Activated CD4-positive, alpha-beta T cell treated with anti-CD3 and anti-CD28 coated beads, Interleukin-2, Interleukin-4, amounts not matched to agents 100 ng/mL and 50 ng/mL, durations not matched to agents 16 hours and 8 hours (primary cell): ENCODE results near the gene CDH24.

Experiments used
- DNase-seq: peaks from one replicate; pipeline ENCODE4 v3.0.0-alpha.2; 2020; ENCODE audit warnings: low spot score

CDH24 gene

DNA sequence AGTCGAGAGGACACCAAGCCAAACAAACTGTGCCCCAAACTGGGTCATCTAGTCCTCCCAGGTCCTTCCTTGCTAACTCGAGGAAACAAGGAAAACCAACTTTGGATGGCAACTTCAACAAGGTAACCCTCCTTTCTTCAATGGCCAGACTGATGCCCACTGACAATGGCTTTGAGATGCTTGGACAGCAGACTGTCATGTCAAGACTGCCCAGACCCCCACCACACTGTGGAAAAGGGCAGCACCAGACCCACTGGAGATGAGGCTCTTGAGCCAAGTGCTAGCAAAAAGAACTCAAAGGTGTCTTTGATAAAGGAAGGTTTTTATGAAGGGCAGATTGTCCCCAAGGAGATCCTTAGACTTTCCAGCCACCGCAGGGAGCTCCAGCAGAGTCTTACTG is 9.0 kb upstream of the CDH24 start:
- no peak for DNase-seq

DNA sequence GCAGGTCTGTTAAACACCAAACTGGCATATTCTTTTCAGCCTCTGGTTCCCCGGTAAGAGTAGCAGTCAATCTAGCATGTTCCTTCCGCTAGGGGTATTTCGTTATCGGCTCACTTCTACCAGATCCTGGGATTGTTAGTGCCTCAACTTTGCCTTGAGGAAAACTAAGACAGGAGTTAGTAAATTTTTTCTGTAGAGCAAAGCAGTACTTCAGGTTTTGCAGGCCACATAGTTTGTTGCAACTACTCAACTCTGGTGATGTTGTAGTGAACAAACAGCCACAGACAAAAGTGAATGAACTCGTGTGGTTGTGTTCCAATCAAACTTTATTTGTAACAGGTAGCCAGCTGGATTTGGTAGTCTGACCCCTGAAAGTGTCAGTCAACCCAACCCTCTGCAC is 6.3 kb upstream of the CDH24 start:
- no peak for DNase-seq

DNA sequence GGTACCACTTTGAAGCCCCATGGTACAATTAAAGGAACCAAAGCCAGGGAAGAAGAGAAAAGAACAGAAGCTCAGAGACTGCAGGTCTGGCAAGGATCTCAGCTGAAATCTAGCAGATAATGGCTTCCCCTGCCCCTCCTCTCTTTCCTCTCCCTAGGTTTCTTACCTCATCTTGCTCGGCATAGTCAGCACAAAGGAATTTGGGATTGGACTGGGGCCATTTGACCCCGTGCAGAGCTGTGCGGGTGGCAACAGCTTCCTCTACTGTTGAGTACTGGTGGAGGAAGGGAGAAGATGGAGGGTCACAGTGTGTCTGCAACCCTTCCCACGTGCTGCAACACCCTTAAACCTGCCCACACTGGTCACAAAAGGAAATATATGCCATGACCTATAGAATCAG is 4.7 kb upstream of the CDH24 start:
- DNase-seq: no peak

DNA sequence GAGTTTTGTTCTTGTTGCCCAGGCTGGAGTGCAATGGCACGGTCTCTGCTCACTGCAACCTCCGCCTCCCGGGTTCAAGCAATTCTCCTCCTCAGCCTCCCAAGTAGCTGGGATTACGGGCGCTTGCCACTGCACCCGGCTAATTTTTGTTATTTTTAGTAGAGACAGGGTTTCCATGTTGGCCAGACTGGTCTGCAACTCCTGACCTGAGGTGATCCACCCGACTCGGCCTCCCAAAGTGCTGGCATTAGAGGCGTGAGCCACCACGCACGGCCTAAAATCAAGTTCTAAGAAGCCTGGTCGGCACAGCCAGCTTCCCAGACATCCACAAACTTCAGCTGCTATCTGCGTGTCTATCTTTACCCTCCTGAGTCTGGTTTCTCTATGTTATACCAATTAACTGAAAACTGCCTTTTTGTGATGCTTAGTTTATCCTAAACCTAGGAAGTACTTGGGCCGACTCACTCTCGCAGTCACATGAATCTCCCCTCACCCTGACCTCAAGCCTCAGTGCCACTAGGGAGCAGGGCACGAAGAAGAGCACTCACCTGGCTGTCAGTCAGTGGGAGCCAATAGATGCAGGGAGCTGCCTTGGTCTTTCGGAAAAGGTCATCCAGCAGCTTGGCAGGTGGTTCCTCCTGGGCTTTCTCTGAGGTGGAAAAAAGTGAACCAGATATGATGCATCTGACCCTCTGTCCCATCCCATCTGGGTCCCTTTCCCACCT is 3.4 kb upstream of the CDH24 start:
- no peak for DNase-seq

DNA sequence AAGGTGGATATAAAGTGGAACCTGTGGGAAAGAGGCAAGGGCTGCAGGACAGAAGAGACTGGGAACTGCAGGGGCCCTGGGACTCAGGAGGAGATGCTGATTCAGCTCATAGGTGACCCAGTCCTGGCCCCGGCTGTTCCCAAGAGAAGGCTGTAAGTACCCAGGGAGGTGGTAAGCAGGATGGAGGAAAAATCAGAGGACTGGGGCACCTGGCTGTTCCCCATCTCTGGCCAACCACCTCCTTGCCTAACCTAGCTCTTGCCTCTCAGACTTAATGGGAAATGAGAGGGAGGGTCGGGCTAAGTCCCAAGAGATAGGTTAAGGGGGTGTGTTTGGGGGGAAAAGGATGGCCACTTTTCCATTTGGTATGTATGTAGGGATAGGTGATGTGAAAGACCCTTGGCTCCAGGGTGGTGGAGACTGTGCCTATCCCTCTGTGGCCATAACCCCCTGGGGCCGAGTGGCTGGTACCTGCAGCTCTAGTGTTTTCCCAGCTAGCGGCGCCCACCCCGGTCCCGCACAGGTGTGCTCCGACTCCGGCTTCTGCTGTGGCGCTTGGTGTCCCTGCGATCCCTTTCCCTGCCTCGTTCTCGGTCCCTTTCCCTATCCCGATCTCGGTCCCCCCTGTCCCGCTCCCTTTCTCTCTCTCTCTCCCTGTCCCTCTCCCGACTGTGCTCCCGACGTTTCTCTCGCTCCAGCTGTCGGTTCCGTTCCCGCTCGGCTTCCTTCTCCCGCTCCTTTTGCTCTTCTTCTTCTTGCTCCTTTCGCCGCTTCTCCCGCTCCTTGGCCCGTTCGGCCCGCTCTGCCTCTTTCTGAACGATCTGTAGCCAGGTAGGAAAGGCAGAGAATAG is 1.6 kb upstream of the CDH24 start:
- no peak for DNase-seq

DNA sequence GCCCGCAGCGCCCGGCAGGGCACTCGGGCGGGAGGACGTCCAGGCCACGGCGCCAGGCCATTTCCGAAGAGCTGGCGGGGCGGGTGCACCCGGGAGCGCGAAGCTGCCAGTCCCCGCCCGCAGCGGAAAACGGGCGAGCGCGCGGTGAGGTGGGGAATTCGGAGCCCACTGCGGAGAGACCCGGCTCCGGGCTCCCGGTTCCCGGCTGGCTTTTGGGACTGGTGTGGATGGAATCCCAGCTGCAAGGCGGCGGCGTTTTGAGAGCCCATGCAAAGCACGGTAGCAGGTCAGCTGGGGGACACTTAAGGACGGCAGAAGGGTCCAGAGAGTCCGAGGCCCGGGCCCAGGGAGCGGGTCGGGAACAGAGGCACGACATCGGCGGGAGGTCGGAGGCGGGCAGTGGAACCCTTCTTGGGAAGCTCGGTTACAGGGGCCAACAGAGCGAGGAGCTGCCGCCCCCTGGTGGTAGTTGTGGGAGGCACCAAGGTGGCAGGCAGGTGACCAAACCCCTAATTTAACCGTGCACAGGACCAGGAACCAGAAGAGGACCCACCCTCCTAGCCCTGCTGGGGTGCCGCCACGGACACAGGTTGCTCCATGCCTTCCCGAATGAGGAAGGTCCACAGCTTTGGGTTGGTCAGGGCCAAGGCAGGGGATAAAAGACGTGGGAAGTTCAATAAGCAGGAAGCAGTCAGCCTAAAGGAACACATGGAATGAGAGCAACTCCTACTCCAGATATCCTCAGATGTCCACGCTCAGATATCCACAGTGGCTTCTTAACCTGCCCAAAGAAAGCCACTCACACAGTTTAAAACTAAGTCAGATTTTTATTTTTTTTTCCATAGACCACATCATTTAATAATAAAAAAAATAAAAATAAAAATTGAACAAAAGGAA is 685 bp upstream of the CDH24 start:
- peak; percentile 88 for DNase-seq

DNA sequence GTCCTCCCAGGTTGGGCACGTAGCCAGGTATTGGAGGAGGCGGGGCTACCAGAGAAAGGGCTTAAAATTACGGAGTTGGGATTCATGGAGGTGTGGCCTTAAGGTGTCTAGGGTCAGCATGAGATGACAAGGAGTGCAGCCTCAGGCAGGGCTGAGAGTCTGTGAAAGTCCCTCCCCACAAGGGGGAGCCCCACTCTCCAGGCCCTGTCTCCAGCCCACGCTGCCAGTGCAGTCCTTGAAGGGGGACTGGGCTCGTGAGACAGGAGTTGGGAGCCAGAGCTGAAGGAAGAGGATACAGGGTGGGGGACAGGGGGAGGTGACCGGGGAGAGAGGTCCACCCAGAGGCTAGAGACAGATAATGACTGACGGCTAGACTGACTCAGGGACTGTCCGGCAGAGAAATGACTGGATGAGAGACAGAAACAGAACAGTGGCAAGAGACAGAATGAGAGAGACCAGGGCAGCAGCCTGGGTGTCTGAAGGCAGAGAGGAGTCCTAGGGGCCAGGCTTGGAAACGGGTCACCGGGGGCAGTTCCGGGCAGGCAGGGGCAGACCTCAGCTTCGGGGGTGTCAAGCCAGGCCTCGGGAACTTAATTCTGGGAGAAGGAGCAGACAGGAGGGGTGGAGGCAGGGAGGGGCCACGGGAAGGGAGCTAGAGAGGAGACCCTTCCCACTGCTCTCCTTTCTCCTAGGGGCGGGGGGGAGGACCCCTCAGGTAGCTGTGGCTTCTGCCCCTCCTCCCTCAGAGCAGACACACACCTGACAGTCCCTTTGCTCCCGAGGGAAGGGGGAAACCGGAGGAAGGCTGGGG is 970 bp downstream of the CDH24 start:
- peak; percentile 69 for DNase-seq

DNA sequence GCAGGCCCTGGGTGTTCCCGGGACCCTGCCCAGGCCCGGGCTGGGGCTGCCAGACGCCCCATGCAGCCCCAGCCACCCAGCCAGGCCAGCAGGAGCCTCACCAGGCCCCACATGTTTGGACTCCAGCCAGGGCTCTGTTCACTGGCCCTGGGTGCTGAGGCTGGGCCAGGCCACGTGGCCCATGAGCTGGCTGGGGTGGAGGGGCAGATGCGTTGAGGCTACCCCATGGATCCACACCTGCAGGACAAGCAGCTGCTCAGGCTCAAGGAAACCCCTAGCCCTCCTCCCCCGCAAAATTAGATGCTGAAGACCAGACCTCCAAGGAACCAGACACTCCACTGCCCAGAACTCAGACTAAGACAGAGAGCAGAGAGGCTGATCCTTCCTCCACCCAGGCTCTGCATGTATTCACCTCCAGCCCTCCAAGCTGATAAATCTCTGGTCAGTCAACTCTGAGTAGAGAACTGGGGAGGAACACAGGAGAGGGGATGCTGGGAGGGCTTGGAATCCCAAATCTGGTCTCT is 1.6 kb downstream of the CDH24 start:
- DNase-seq: no peak

DNA sequence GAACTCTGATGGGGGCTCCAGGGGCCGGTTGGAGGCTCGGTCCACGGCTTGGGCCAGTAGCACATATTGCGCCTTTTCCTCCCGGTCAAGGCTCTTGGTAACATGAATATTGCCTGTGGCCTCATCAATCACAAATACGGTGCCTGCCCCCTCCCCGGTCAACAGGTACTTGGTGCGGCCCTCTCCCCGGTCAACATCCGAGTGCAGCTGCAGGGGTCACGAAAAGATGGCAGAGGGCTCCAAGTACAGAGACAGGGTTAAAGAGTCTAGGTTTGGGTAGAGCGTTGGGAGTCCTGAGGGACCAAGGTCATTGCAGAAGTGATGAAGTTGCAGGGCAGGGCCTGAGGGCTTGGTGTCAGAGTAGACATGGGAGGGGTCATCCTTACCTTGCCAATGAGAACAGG is 2.2 kb downstream of the CDH24 start:
- DNase-seq: no peak

DNA sequence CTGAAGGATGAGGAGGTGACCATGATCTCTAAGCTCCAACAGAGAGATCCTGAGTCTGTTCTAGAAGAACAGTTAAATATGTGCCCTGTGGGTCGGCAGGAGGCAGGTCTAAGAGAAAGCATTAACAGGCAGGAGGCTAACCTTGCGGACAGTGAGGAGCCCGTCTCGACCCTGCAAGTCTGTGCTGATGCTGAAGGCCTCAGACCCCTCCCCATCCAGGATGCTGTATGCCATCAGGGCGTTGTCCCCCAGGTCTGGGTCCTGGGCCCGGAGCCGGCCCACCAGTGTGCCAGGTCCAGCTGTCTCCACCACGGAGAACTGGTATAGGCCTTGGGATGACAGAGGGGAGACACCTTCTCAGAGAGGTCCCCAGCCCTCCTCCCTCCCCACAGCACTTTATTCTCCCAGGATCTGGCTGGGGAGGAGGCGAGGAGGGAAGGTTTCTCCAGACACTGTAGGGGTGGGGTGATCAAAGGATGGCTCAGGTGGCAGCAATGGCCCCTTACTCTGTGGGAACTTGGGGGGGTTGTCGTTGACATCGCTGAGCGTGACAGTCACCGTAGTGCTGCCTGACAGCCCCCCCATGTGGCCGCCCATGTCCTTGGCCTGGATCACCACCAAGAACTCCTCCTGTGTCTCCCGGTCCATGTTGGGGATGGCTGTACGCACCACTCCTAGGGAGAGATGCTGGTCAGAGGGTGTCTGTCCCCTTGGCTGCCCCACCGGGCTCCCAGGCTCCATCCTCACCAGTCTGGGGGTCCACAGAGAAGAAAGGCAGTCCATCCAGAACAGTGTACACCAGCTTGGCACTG is 3.1 kb downstream of the CDH24 start:
- no peak for DNase-seq

DNA sequence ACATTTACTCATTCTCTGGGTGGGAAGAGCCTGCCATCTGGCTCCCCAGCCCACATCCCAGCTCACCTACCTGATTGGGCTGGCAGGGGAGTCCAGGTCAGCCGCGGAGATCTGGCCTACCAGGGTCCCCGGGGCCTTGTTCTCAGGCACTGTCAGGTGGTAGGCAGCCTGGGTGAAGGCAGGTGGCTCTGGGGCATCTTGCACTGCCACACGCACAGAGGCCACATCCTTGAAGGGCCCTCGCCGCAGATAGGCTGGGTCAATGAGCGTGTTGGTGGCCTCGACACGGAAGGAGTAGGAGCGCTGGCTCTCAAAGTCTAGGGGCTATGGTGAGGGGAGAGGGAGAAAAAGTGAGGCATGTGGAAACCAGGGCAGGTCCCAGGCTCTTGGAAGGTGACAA is 3.9 kb downstream of the CDH24 start:
- no peak for DNase-seq

DNA sequence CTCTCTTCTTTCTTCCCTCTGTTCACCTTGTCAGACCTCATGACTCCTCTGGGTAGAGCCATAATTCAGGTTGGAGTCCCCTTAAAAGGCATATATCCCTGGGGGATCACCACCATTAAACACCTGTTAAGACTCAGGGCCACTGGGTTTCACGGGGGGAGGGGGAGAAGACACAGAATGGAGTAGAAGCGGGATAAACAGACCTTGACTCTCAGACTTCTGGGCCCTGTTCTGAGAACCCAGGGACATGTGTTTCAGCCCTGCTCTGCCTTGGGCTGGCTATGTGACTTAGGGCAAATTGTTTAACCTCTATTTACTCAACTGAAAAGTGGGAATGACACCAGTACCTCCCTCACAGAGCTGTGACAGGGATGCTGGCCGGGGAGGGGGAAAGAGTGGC is 4.6 kb downstream of the CDH24 start:
- no peak for DNase-seq

DNA sequence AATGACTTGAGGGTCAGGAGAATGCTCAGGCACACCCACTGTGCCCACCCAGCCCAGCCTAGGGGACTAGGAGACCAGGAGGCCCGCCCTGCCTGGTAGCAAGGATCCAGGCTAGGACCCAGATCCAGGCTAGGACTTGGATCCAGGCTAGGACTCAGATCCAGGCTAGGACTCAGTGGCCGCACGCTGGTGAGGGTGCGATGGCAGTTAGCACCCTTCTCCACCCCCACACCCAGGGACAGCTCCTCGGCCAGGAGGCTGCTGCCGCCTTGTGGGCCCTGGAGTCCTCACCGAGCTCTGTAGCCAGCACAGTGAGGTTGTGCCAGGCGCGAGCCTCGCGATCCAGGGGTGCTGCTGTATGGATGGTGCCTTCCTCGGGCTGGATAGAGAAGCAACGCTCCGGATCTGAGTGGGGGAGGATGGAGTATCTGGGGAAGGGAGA is 5.1 kb downstream of the CDH24 start:
- DNase-seq: no peak

DNA sequence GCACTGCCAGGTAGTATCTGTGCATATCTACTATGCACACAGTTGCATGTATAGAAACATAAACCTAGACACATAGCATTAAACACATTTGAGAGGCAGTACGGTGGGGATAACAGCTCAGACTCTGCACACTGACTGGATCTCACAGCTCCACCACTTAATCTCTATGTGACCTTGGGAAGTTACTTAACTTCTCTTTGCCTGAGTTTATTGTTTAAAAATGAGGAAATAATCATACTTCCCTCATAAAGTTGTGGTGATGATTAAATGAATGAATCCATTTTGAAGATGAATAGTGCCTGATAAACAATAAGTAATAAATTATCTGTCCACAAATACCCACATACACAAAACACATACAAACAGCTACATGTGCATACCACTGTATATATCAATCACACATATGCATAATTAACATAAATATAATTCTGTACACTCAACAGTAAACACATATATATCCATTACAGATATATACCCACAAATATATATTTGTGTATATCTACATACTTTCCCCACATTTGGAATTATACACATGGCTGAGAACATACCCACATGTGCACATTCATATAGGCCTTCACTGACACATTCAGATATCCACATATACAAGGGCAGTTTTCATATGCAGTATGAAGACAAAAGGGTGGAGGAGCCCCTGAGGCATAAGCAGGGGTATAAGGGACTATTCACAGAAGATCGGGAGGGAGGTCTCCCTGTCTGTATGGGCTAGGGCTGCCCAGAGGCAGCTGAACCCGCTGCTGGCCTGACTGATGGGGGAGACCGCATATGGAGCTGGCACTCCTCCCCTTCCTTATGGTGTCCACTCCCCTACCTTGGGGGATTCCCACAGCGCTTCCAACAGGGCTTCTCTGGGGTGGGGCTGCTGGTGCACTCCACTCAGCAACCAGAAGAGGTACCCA is 5.9 kb downstream of the CDH24 start:
- no peak for DNase-seq

DNA sequence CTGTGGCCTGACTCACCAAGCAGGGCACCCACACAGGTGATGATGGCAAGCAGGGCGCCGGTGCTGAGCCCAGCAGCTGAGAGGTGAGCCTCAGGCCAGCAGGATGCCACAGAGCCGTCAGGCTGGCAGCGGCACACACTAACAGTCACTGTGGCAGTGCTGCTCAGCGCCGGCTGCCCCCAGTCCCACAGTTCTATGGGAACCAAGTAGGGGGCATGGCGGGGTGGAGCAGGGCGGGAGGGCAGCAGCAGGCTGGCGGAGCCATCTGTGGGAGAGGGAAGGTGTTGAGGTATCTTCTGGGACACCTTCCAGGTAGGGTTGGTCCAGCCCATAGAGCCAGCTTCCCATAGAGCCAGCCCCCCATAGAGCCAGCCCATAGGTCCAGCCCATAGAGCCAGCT is 8.3 kb downstream of the CDH24 start:
- DNase-seq: no peak

DNA sequence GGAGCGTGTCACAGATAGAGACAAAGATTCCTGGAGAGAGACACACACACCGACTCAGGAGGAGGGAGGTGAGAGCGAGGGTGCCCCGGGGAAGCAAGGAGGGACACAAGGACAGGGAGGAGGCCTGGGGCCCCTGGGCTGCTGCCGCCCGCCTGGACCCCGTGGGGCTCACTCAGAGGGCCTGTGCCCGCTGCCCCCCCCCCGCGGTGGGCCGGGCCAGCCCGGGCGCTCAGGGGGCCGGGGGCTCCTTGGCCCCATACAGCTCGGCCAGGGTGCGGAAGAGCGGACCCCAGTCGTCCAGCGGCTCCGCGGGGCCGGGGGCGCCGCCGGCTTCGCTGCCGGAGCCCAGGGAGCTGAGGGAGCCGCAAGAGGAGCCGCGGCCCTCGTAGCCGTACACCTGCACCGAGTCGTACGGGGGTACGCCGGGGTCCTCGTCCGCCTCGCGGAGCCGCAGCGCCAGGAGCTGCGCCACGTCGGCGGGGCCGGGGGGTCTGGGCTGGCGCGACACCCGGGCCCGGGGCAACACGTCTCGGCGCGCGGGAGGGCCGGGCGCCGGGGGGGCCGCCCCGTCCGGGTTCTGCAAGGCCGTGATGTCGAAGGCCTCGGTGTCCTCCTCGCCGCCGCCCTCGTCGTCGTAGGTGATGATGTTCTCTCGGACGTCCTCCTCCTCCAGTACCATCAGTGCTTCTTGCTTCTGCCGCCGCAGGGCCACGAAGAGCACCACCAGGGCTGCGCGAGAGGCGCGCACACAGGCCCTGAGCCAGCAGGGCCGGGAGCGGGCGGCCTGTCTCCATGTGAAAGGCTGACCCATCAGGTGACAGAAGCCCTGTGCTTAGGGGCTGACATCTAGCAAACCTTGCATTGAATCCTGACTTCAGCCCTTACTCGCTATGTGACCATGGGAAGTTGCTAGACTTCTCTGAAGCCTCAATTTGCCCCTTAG is 9.3 kb downstream of the CDH24 start:
- no peak for DNase-seq

DNA sequence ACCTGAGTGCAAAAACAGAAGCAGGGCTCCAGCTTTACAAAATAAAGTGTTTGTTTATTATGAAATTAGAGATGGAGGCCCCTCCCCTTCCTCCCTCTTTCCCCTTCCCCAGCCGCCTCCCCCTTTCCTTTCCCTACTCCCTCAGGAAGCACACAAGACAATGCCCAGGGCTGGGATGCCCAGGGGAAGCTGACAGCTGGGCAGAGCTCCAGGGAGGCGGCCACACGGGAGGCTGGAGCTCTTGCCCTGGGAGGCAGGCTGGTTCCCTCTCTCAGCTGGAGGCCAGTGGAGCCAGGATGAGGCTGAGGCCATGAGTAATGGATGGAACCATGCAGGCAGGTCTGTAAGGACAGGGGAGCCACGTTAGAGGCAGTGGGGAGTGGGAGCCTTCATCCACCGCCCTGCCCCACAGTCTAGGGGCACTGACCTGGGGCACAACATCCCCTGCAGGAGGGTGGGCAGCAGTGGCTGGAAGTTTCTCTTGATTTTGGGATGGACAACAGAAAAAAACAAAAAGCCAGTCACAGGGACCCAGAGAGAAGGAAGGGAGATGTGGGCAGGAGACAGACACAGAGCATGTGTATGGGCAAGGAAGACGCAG is 10.2 kb downstream of the CDH24 start:
- DNase-seq: no peak
